ENCODE measurements around the gene PROK1.
A peak's percentile ranks its signal among the peaks of the same experiment; 100 is the strongest.
"Not testable (repeated sequence)": the region's sequence is repeated elsewhere in the genome, so short reads cannot be mapped to it uniquely, and the experiment has no call there.

Gene PROK1, protein sequence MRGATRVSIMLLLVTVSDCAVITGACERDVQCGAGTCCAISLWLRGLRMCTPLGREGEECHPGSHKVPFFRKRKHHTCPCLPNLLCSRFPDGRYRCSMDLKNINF

DNA sequence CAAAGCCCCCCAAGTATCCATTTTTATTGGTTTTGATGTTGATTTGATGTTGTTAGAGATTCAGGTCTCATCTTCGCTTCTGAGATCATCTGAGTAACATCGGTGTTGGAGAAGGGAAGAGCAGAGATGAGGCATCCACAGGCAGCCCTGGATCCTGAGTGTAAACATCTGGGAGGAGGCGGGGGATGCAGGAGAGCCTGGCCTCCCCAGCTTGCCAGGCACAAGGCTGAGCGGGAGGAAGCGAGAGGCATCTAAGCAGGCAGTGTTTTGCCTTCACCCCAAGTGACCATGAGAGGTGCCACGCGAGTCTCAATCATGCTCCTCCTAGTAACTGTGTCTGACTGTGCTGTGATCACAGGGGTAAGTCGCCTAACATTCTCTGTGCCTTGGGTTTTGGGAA is at the start of gene PROK1:
PROK1 (plus strand) TSS at position 221 of the 400 bp plus-strand sequence; CDS start at position 289, 68 bp downstream.
- TF ChIP-seq, protein P1, sequence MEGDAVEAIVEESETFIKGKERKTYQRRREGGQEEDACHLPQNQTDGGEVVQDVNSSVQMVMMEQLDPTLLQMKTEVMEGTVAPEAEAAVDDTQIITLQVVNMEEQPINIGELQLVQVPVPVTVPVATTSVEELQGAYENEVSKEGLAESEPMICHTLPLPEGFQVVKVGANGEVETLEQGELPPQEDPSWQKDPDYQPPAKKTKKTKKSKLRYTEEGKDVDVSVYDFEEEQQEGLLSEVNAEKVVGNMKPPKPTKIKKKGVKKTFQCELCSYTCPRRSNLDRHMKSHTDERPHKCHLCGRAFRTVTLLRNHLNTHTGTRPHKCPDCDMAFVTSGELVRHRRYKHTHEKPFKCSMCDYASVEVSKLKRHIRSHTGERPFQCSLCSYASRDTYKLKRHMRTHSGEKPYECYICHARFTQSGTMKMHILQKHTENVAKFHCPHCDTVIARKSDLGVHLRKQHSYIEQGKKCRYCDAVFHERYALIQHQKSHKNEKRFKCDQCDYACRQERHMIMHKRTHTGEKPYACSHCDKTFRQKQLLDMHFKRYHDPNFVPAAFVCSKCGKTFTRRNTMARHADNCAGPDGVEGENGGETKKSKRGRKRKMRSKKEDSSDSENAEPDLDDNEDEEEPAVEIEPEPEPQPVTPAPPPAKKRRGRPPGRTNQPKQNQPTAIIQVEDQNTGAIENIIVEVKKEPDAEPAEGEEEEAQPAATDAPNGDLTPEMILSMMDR (conservative IDR thresholded peaks at IDR 0.05; ENCODE audit: low read depth, low read length): no peak
- DNase-seq (ENCODE audit: low read depth): no peak
- no peak within 1 kb of the TSS for H3K4me3 ChIP-seq (ENCODE audit: low read length)

DNA sequence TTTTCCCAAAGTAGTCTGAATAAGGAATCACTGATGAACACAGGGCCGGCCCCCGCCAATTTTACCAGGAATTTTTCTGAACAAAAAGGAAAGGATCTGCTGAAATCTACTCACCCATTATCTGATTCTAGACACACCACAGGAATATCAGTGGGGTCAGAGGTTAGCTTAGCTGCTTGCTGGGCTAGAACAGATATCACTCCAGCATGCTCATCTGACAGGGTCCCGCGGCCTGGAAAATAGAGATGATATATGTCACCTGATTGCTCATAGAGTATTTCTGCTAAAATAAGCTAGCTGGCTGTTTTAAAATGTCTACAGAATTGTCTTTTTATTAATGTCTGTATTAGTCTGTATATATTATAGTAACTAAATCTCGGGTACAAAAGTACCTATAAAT is 47.1 kb upstream of the PROK1 start:
- no peak for DNase-seq (ENCODE audit: low read depth)
- no peak overlapping the region for H3K4me3 ChIP-seq (ENCODE audit: low read length)
- TF ChIP-seq, protein P1 (conservative IDR thresholded peaks at IDR 0.05; ENCODE audit: low read depth, low read length): no peak

DNA sequence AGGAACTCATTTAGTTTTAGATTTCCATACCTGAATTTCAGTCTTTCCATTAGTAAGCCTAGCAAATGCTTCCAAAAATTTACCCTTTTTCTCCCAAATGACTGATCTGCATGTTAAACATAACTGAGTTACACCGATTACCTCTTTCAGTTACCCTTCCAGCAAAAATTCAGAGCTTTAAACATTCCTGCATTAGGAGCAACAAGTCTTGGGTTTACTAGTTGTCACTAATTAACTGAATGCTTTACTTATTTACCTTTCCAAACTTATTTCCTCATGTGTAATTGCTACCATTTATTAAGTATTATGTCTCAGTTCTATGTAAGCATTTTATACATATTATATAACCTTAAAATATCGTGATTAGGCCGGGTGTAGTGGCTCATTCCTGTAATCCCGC is 46.5 kb upstream of the PROK1 start:
- DNase-seq (ENCODE audit: low read depth): no peak
- no peak overlapping the region for H3K4me3 ChIP-seq (ENCODE audit: low read length)

DNA sequence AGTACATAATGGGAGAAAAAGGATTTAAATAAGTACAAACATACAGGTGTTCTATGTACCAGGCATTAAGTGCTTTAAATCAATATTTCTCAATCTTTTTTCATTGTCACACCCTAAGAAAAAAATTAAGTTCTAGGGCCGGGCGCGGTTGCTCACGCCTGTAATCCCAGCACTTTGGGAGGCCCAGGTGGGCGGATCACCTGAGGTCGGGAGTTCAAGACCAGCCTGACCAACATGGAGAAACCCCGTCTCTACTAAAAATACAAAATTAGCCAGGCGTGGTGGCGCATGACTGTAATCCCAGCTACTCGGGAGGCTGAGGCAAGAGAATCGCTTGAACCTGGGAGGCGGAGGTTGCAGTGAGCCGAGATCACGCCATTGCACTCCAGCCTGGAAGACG is 44.5 kb upstream of the PROK1 start:
- not testable (repeated sequence) for DNase-seq (ENCODE audit: low read depth)
- peak overlapping the region; percentile 96 for H3K4me3 ChIP-seq (ENCODE audit: low read length)

More for the DNA sequence above, 46.5 kb upstream of the PROK1 start:
- TF ChIP-seq, protein P1 (conservative IDR thresholded peaks at IDR 0.05; ENCODE audit: low read depth, low read length): no peak

DNA sequence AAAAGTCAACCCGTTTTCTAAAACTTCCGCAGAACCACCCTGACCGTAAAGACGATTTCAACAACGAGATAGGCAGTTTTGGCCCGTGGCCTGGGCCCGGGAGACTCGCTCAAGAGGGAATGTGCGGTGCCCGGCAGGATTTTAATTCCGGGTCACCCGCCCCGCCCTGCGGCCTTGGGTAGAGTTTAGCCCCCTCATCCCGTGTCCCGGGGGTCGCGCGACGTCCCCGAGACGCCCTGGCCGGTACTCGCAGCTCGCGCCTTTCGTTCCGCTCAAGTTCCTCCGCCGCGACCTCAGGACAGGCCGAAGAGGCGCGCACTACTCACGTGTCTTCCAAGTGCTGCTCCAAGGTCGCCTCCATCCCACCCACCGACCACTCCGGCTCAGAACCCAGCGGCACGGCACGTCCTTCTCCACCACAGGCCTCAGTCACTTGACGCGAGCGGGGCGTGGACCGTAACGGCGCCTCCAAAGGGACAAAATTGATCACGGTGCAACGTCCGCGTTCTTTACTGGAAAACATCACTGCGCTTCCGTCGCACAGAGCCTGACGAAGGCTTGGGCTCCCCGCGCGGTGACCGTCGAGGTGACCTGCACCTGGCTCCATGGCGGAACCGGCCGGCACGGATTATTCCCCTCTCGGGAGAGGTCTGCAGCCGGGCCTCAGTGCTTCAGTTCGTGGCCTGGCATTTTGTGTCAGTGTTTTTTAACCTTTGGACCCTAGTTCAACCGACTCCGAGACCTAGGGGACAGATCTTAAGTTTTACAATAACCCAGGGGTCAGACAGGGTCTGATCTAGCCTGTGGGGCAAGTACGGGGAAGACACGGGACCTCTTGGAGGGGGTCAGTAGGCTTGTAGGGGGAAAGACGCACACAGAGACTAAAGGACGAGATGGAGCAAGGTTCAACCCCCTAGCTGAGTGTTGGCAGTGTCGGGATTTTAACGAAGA is 43.4 kb upstream of the PROK1 start, which contains the start of gene LAMTOR5:
LAMTOR5 (minus strand) TSS at position 435 of the 951 bp plus-strand sequence; CDS start at position 361, 74 bp downstream.
- peak within 1 kb of the TSS; percentile 96 for H3K4me3 ChIP-seq (ENCODE audit: low read length)
- TF ChIP-seq, protein P1 (conservative IDR thresholded peaks at IDR 0.05; ENCODE audit: low read depth, low read length): no peak

DNA sequence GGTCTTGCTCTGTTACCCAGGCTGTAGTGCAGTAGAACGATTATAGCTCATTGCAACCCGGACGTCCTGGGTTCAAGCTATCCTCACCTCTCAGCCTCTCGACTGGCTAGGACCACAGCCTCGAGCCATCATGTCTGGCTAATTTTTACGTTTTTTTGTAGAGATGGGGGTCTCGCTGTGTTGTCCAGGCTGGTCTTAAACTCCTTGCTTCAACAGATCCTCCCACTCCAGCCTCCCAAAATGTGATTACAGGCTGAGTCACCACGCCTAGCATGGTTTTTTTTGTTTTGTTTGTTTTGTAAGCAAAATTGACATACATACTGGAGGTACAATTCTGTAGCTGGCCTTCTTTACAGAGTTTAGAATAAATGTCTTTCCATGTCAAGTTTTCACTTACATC is 42.5 kb upstream of the PROK1 start:
- peak overlapping the region; percentile 96 for H3K4me3 ChIP-seq (ENCODE audit: low read length)
- DNase-seq (ENCODE audit: low read depth): no peak
- TF ChIP-seq, protein P1 (conservative IDR thresholded peaks at IDR 0.05; ENCODE audit: low read depth, low read length): no peak

More for the DNA sequence above, 43.4 kb upstream of the PROK1 start, which contains the start of gene LAMTOR5:
- peak; percentile 67 for DNase-seq (ENCODE audit: low read depth)

DNA sequence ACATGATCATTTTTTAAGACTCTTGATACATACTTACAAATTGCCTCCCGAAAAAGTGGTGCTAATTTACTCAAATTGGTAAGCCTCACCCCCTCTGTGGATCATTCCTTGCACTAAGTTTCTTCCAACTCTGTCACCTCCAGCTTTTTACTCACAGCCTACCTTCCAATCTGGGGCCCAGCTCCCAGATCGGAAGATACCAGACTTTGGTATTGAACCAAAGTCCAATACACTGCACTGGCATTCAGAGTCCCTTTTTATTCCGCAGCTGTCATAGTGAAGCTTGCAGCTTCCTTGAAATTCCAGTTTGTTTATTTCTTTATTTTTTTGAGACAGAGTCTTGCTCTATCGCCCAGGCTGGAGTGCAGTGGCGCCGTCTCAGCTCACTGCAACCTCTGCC is 41.6 kb upstream of the PROK1 start:
- no peak overlapping the region for H3K4me3 ChIP-seq (ENCODE audit: low read length)
- TF ChIP-seq, protein P1 (conservative IDR thresholded peaks at IDR 0.05; ENCODE audit: low read depth, low read length): no peak
- no peak for DNase-seq (ENCODE audit: low read depth)

All from retinal pigment epithelial cell (primary cell).